ENCODE results near the gene DCAF10.
"Not testable (repeated sequence)": the region's sequence is repeated elsewhere in the genome, so short reads cannot be mapped to it uniquely, and the experiment has no call there.

- TF ChIP-seq EZH2 (IDR thresholded peaks at IDR 0.05; ENCODE audit: borderline replicate concordance, low read length); CTCF (IDR thresholded peaks at IDR 0.05; ENCODE audit: low read length): not testable (repeated sequence)
Observed at GRCh38 chr9:37765263-37765662, 35.3 kb upstream of the DCAF10 start.
